Thymus (tissue), 11 donors: Measurements from ENCODE around the gene CELSR2. TPM values are rescaled to one million over a fixed set of nuclear protein-coding genes. Genes with fewer than 3 reads are reported as not detected.

ENCODE experiments used
- DNase-seq, 9 donors: peaks; one replicate each; pipeline ENCODE4 v3.0.0-alpha.2; 2013; ENCODE audit warnings: low spot score in 9 of 9, low read depth in 6 of 9, missing footprints in 1 of 9
- H3K27ac ChIP-seq, 2 donors: one replicate each; pipeline ENCODE4 v1.5.1; 2013; ENCODE audit warnings: control low read depth in 1 of 2, low read depth in 1 of 2, low read length in 1 of 2, mild to moderate bottlenecking in 1 of 2, moderate library complexity in 1 of 2
- H3K27me3 ChIP-seq, 2 donors: one replicate each; pipeline ENCODE4 v1.5.1; 2013; ENCODE audit warnings: low read length in 1 of 2; ENCODE audit not compliant: control insufficient read depth in 2 of 2, insufficient read depth in 1 of 2
- H3K36me3 ChIP-seq, 2 donors: one replicate each; pipeline ENCODE4 v1.5.1; 2013; ENCODE audit warnings: low read length in 1 of 2, mild to moderate bottlenecking in 1 of 2, moderate library complexity in 1 of 2; ENCODE audit not compliant: control insufficient read depth in 2 of 2, insufficient read depth in 2 of 2
- H3K4me1 ChIP-seq, 2 donors: one replicate each; pipeline ENCODE4 v1.5.1; 2013; ENCODE audit warnings: low read length in 2 of 2; ENCODE audit not compliant: control insufficient read depth in 2 of 2, insufficient read depth in 2 of 2
- H3K4me3 ChIP-seq, 2 donors: one replicate each; pipeline ENCODE4 v1.5.1; 2013; ENCODE audit warnings: low read length in 2 of 2, control low read depth in 1 of 2, mild to moderate bottlenecking in 1 of 2
- H3K9me3 ChIP-seq, 2 donors: one replicate each; pipeline ENCODE4 v1.5.1; 2013; ENCODE audit warnings: low read length in 1 of 2, mild to moderate bottlenecking in 1 of 2; ENCODE audit not compliant: control insufficient read depth in 2 of 2, insufficient read depth in 1 of 2
- WGBS: extraction: QIAGEN DNeasy Blood & Tissue Kit; methylation state at CpG from one replicate; pipeline ENCODE4 v1.1.7; 2013; 5-methylcytosine and 5-hydroxymethylcytosine counted together
- polyA plus RNA-seq: library from polyadenylated mRNA; stranded (reverse); fragments of 200-250 nt; gene quantifications from one replicate; pipeline ENCODE4 v1.2.3, GENCODE V29; 2013
- total RNA-seq: library from RNA; stranded (reverse); fragments of 120-200 nt; gene quantifications from one replicate; pipeline ENCODE4 v1.2.4, GENCODE V29; 2013
- donor health status: healthy.

CELSR2 gene
- total and polyA plus RNA-seq, 2 donors, result 1.2 to 2.5 TPM

- H3K9me3 ChIP-seq, result no peaks in the 10 kb centered on the region
- H3K27ac ChIP-seq, result no peak overlapping the region
- 97% methylated on average over 13 of the region's 13 CpGs for WGBS
- no peak overlapping the region for H3K4me3 ChIP-seq
- H3K4me1 ChIP-seq, result no peaks in the 10 kb centered on the region
- peaks cover 0 to 12% of the 10 kb centered on the region in 2 donors for H3K36me3 ChIP-seq
- no peaks in the 10 kb centered on the region for H3K27me3 ChIP-seq
- DNase-seq, result no peak
Measured at GRCh38 chr1:109265741-109266330, 16.5 kb downstream of the CELSR2 start.

- Histone ChIP-seq H3K27me3 (no peaks in the 10 kb centered on the region), H3K9me3 (no peaks in the 10 kb centered on the region), H3K4me1 (no peaks in the 10 kb centered on the region), H3K27ac (no peak overlapping the region), H3K4me3 (no peak overlapping the region), H3K36me3 (peaks cover 0 to 12% of the 10 kb centered on the region in 2 donors)
- DNase-seq, result no peak
- whole genome bisulfite sequencing, result 91% methylated on average over 11 of the region's 11 CpGs
Measured at GRCh38 chr1:109266965-109267364, 17.6 kb downstream of the CELSR2 start.

GRCh38 chr1:109267743-109268300, 18.5 kb downstream of the CELSR2 start:
- no peak overlapping the region for H3K27ac ChIP-seq
- H3K4me3 ChIP-seq, result no peak overlapping the region
- no peaks in the 10 kb centered on the region for H3K9me3 ChIP-seq
- DNase-seq, result no peak
- no peaks in the 10 kb centered on the region for H3K4me1 ChIP-seq
- H3K36me3 ChIP-seq, result peaks cover 0 to 12% of the 10 kb centered on the region in 2 donors
- no peaks in the 10 kb centered on the region for H3K27me3 ChIP-seq
- WGBS, result 98% methylated on average over 17 of the region's 17 CpGs

GRCh38 chr1:109268431-109269211, 19.3 kb downstream of the CELSR2 start:
- WGBS, result 97% methylated on average over 29 of the region's 29 CpGs
- Histone ChIP-seq H3K36me3 (peaks cover 0 to 12% of the 10 kb centered on the region in 2 donors), H3K4me1 (peaks cover 0 to under 1% of the 10 kb centered on the region in 2 donors), H3K27me3 (no peaks in the 10 kb centered on the region), H3K27ac (no peak overlapping the region), H3K4me3 (no peak overlapping the region), H3K9me3 (no peaks in the 10 kb centered on the region)
- no peak for DNase-seq

GRCh38 chr1:109269212-109269980, 20.1 kb downstream of the CELSR2 start:
- H3K4me3 ChIP-seq, result no peak overlapping the region
- H3K4me1 ChIP-seq, result peaks cover 0 to 5% of the 10 kb centered on the region in 2 donors
- no peak overlapping the region for H3K27ac ChIP-seq
- 96% methylated on average over 33 of the region's 33 CpGs for WGBS
- no peaks in the 10 kb centered on the region for H3K9me3 ChIP-seq
- peaks cover 0 to 12% of the 10 kb centered on the region in 2 donors for H3K36me3 ChIP-seq
- no peak for DNase-seq
- no peaks in the 10 kb centered on the region for H3K27me3 ChIP-seq

GRCh38 chr1:109269981-109270622, 20.8 kb downstream of the CELSR2 start:
- WGBS, result 96% methylated on average over 17 of the region's 17 CpGs
- Histone ChIP-seq H3K27ac (no peak overlapping the region), H3K4me1 (peaks cover 0 to 8% of the 10 kb centered on the region in 2 donors), H3K27me3 (no peaks in the 10 kb centered on the region), H3K4me3 (no peak overlapping the region), H3K36me3 (peaks cover 0 to 12% of the 10 kb centered on the region in 2 donors), H3K9me3 (no peaks in the 10 kb centered on the region)
- no peak for DNase-seq

- Histone ChIP-seq H3K4me3 (no peak overlapping the region), H3K27me3 (no peaks in the 10 kb centered on the region), H3K27ac (no peak overlapping the region), H3K36me3 (peaks cover 0 to 12% of the 10 kb centered on the region in 2 donors), H3K4me1 (peaks cover 0 to 8% of the 10 kb centered on the region in 2 donors), H3K9me3 (no peaks in the 10 kb centered on the region)
- DNase-seq, result no peak
- WGBS, result 97% methylated on average over 20 of the region's 20 CpGs
Measured at GRCh38 chr1:109270623-109271317, 21.4 kb downstream of the CELSR2 start.

GRCh38 chr1:109271458-109271857, 22.1 kb downstream of the CELSR2 start:
- 99% methylated on average over 6 of the region's 6 CpGs for WGBS
- Histone ChIP-seq H3K36me3 (peaks cover 0 to 12% of the 10 kb centered on the region in 2 donors), H3K4me1 (peaks cover 0 to 8% of the 10 kb centered on the region in 2 donors)

More at GRCh38 chr1:109271458-109271857, 22.1 kb downstream of the CELSR2 start:
- H3K27me3 ChIP-seq, result no peaks in the 10 kb centered on the region
- H3K27ac ChIP-seq, result no peak overlapping the region
- no peaks in the 10 kb centered on the region for H3K9me3 ChIP-seq
- no peak for DNase-seq
- no peak overlapping the region for H3K4me3 ChIP-seq
